Gastrocnemius medialis (tissue), 4 donors: ENCODE measurements around the gene COQ9.

Experiments
- POLR2A ChIP-seq, 2 donors: fragments of 450-650 bp; IDR thresholded peaks; one replicate each; pipeline ENCODE4 v1.6.1; 2017; ENCODE audit warnings: antibody characterized with exemption in 2 of 2, mild to moderate bottlenecking in 2 of 2, moderate library complexity in 2 of 2
- TF ChIP-seq, protein P1 (sequence below), 5 experiments: fragments of 450-650 bp in 3 of 5; fragments of 200-600 bp in 2 of 5; sonication (generic) in 2 of 5; IDR thresholded peaks in 4 of 5; conservative IDR thresholded peaks in 1 of 5; 1 replicate in 4 of 5; 2 replicates in 1 of 5; pipeline ENCODE4 v1.5.1; 2016 to 2019; ENCODE audit warnings: antibody characterized with exemption in 5 of 5, mild to moderate bottlenecking in 3 of 5, moderate library complexity in 3 of 5

DNA sequence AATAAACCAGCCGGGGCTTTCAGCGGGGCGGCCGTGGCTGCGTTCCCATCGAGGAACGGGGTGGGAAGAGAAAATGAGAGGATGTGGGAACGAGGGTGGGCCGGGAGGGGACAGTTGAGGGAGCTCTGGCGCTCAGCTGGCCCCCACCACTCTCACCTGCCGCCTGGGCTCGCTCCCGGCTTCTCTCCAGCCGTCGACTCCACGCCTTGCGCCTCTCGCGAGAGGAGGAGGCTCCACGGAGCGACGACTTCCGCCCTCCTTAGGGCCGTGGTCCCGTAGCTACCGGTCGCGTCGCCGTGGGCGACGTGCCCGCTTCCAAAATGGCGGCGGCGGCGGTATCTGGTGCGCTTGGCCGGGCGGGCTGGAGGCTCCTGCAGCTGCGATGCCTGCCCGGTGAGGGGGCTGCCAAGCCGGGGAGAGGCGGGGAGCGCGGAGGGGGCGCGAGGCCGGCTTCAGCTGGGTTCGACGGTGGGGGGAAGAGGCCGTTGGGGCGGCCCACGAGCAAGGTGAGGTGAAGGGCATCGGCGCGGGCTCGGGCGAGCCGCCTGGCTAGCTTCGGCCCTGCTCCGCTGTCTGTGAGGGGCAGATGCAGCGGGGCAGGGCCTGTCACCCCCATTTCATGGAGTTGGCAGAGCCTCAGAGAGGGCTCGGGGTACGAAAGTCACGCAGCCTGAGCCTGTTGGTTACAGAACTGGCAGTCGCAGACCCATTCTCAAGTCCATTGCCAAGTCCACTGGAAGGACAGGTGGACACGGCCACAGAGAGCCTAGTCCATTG is at the start of gene COQ9, which contains the start of gene CIAPIN1:
- TF ChIP-seq, protein P1, sequence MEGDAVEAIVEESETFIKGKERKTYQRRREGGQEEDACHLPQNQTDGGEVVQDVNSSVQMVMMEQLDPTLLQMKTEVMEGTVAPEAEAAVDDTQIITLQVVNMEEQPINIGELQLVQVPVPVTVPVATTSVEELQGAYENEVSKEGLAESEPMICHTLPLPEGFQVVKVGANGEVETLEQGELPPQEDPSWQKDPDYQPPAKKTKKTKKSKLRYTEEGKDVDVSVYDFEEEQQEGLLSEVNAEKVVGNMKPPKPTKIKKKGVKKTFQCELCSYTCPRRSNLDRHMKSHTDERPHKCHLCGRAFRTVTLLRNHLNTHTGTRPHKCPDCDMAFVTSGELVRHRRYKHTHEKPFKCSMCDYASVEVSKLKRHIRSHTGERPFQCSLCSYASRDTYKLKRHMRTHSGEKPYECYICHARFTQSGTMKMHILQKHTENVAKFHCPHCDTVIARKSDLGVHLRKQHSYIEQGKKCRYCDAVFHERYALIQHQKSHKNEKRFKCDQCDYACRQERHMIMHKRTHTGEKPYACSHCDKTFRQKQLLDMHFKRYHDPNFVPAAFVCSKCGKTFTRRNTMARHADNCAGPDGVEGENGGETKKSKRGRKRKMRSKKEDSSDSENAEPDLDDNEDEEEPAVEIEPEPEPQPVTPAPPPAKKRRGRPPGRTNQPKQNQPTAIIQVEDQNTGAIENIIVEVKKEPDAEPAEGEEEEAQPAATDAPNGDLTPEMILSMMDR (IDR thresholded peaks at IDR 0.05 in 4 of 5, conservative IDR thresholded peaks at IDR 0.05 in 1 of 5): no peak
- TF ChIP-seq POLR2A (IDR thresholded peaks at IDR 0.05): peak; percentile 95 to 97
